Activated naive CD8-positive, alpha-beta T cell treated with anti-CD3 and anti-CD28 coated beads, Interleukin-2, amount 50 U/mL, for 16 hours (primary cell): ENCODE results near the gene WDTC1.
"Not testable (repeated sequence)": the region's sequence is repeated elsewhere in the genome, so short reads cannot be mapped to it uniquely, and the experiment has no call there.

Experiments used
- DNase-seq: peaks from one replicate; pipeline ENCODE4 v3.0.0-alpha.2; 2020; ENCODE audit warnings: low read depth, low spot score

Gene WDTC1

GRCh38 chr1:27246194-27246593 is 11.8 kb downstream of the WDTC1 start:
- no peak for DNase-seq

GRCh38 chr1:27253596-27253995 is 19.2 kb downstream of the WDTC1 start:
- DNase-seq, result no peak

GRCh38 chr1:27255136-27255535 is 20.7 kb downstream of the WDTC1 start:
- no peak for DNase-seq

- no peak for DNase-seq
These were observed 22.7 kb downstream of the WDTC1 start for GRCh38 chr1:27257155-27257554.

GRCh38 chr1:27258598-27258997 is 24.2 kb downstream of the WDTC1 start:
- DNase-seq, result no peak

GRCh38 chr1:27267153-27267552 is 32.7 kb downstream of the WDTC1 start:
- DNase-seq, result no peak

GRCh38 chr1:27269276-27269675 is 34.8 kb downstream of the WDTC1 start:
- no peak for DNase-seq

GRCh38 chr1:27274204-27274603 is 39.8 kb downstream of the WDTC1 start:
- DNase-seq, result no peak

GRCh38 chr1:27275696-27276095 is 41.3 kb downstream of the WDTC1 start:
- DNase-seq, result no peak

- peak; percentile 83 for DNase-seq
These were observed 50.2 kb downstream of the WDTC1 start for GRCh38 chr1:27284425-27285273.

GRCh38 chr1:27285274-27285660 is 50.8 kb downstream of the WDTC1 start:
- no peak for DNase-seq

- DNase-seq, result not testable (repeated sequence)
These were observed 51.4 kb downstream of the WDTC1 start for GRCh38 chr1:27285821-27286220.

GRCh38 chr1:27289125-27289524 is 54.7 kb downstream of the WDTC1 start:
- not testable (repeated sequence) for DNase-seq

- no peak for DNase-seq
These were observed 56.1 kb downstream of the WDTC1 start for GRCh38 chr1:27290581-27290980.

GRCh38 chr1:27292106-27292505 is 57.7 kb downstream of the WDTC1 start:
- no peak for DNase-seq

- no peak for DNase-seq
These were observed 59.5 kb downstream of the WDTC1 start for GRCh38 chr1:27293915-27294314.

- DNase-seq, result peak; percentile 47
These were observed 62.4 kb downstream of the WDTC1 start for GRCh38 chr1:27296773-27297291.

- DNase-seq, result no peak
These were observed 63.5 kb downstream of the WDTC1 start for GRCh38 chr1:27297903-27298302.

GRCh38 chr1:27298632-27299384 is 64.4 kb downstream of the WDTC1 start:
- no peak for DNase-seq

- no peak for DNase-seq
These were observed 65.2 kb downstream of the WDTC1 start for GRCh38 chr1:27299385-27300271.

GRCh38 chr1:27300341-27301051 is 66.1 kb downstream of the WDTC1 start:
- peak; percentile 58 for DNase-seq
